GM20000 (cell line): Measurements from ENCODE around the gene NUDT14.

Experiments used
- DNase-seq: peaks from one replicate; pipeline ENCODE4 v3.0.0; 2012; ENCODE audit warnings: low spot score
- TF ChIP-seq, protein P1 (sequence below): IDR thresholded peaks from 2 replicates; pipeline ENCODE4 v1.5.1; 2012; ENCODE audit warnings: mild to moderate bottlenecking, control low read depth; ENCODE audit errors: extremely low read depth, missing control alignments

The NUDT14 gene

DNA sequence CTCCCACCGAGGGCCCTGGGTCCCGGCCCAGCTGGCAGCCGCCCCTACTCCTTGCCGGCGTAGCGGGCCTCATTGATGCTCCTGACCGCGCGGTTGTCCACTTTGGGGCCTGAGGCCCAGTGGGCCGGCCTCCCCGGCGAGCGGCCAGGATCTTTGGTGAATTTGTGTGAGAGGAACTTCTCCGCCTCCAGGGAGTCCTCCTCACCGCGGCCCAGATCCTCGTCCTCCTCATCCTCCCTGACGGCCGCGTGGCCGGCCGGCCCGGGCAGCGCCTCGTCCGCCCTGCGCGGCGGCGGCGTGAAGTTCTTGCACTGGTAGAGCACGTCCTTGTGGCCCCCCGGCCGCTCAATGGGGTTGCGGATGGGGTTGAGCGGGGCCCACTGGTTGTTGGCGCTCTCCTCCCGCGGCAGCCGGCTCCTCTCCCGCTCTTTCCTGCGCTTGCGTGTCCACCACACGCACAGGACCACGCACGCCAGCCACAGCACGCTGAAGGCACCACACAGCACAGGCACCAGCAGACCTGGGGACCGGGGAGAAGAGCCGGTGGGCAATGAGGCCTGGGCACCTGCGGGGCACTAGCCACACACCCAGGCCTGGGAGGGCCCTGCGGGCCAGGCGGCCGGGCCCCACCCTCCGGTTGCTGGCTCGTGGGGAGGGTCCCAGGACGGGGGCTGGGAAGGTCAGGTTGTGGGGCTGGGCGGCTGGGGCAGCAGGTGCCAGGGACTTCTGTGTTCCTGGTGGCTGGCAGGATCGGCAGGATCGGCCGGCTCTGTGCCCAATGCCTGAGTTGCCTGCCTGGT lies 38.3 kb downstream of the NUDT14 start:
- DNase-seq: no peak
- TF ChIP-seq, protein P1, sequence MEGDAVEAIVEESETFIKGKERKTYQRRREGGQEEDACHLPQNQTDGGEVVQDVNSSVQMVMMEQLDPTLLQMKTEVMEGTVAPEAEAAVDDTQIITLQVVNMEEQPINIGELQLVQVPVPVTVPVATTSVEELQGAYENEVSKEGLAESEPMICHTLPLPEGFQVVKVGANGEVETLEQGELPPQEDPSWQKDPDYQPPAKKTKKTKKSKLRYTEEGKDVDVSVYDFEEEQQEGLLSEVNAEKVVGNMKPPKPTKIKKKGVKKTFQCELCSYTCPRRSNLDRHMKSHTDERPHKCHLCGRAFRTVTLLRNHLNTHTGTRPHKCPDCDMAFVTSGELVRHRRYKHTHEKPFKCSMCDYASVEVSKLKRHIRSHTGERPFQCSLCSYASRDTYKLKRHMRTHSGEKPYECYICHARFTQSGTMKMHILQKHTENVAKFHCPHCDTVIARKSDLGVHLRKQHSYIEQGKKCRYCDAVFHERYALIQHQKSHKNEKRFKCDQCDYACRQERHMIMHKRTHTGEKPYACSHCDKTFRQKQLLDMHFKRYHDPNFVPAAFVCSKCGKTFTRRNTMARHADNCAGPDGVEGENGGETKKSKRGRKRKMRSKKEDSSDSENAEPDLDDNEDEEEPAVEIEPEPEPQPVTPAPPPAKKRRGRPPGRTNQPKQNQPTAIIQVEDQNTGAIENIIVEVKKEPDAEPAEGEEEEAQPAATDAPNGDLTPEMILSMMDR: no peak

DNA sequence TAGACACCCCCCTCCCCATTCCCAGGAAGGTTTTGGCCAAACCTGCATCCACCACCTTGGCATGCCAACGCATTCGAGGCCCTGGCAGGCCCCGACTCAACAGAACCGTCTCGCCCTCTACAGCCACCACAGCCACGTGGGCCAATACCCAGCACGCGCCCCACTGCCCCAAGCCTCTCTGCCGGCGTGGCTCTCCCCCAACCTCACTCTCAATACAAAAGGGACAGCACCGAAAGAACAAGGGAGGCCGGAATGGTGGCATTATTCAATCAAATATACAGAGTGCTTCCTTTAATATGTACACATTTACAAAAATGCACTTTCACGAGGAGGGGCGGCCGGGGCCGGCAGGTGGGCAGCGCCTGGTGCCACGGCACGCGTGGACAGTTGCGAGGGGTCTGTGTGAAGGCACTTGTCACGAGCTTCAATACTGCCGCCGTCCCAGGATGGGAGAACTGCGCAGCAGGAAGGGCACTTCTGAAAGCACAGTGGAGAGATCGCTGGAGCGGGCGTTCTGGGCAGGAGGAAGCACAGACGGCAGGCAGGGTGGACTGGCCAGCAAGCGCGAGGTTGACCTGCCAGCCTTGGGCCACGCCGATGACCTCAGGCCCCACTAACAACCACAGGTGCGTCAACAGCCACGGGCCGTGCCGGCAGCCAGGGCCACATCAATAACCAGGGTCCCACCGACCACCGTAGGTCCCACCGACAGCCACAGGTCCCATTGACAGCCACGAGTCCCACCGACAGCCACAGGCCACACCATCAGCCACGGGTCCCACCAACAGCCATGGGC lies 39.4 kb downstream of the NUDT14 start:
- TF ChIP-seq, protein P1: no peak
- DNase-seq: no peak

DNA sequence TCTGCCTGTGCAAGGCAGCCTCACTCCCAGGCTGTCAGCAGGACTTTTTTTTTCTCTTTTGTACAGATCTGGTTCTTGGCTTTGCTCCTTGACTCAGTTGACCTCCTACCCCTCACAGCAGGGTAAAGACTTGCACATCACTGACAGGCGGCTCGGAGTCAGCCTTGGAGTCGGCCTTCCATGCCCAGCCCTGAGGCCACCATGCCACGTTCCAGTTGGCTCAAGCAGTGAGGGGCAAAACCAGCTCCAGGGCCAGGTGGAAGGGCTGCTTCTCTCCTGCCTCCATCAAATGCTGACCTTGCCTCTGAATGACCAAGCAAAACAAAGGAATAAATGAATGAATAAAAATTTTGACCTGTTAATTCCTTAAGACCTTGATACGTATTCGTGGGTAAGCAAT lies 40.1 kb downstream of the NUDT14 start:
- TF ChIP-seq, protein P1: no peak
- DNase-seq: no peak

DNA sequence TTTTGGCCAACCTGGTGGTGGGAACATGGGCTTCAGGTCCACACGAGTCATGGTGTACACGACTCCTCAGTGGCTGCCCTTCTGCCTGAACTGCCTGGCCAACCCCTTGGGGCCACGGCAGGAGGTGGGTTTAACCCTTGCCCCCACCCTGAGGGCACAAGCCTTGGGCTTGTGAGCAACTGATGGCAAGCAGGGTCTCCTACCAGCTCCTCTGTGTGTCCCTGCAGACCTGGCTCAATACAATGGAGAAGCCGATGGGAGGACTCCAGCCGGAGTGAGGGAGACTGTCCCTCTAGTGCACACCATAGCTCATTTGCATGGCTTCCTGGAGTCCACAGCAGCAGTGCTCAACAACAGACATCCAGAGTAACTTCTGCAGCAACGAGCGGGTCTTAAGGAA lies 40.5 kb downstream of the NUDT14 start:
- TF ChIP-seq, protein P1: no peak
- no peak for DNase-seq

DNA sequence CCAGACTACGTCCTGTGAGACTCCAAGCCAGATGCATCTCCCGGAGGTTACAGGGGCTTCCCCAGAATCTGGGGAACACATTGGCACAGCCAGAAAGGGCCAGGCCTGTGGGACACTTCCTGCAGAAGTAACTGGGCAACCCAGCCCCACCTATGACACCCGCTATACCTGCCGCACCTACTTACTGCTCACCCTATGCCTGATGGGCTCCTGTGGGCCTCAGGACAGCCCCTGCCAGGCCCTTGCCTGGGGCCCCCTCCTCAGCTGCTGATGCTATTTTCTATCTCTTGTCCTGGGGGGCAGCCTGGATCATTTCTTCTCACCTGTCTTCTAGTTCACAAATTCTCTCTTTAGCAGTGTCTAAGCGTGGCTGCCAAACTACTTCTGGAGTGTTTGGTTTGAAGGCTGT lies 41.3 kb downstream of the NUDT14 start:
- TF ChIP-seq, protein P1: no peak
- no peak for DNase-seq

DNA sequence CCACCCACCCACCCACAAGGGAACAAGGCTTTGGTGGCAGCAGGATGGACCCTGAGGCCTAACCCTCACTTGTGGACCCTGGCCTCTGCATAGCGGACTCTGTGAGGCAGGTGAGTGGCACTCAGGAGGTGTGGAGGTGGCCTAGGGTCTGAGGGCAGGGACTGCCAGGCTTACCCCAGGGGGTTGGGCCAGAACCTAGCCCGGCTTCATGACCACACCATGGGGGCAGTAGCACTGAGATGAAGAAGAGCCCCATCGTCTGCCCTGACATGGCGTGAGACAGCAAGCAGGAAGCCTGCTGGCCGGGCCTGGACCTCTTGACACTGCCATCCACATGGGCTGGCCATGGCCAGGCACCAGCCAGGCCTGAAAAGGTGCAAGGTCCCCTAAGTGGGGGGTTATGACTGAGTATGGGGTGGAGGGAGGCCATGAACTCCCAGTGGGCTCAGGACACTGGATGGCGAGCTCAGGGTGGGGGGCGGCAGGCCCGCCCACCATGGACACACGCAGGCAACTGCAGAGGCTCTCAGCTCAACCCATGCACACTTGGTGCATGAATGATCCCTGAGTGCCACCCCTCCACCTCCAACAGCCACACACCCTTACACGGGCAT lies 41.8 kb downstream of the NUDT14 start:
- TF ChIP-seq, protein P1: no peak
- no peak for DNase-seq
